HG03103 (cell line): ENCODE results near the gene ABITRAM.
"Not testable (repeated sequence)": the region's sequence is repeated elsewhere in the genome, so short reads cannot be mapped to it uniquely, and the experiment has no call there.

Experiments
- ATAC-seq: cut with Tn5 transposase; IDR thresholded peaks from one replicate; pipeline ENCODE4 v1.9.1; 2021; ENCODE audit warnings: low read depth; ENCODE audit not compliant: unreplicated experiment

The ABITRAM gene

GRCh38 chr9:108924466-108924865, 9.7 kb upstream of the ABITRAM start:
- ATAC-seq = no peak

GRCh38 chr9:108928386-108928785, 5.8 kb upstream of the ABITRAM start:
- no peak for ATAC-seq

GRCh38 chr9:108933231-108933717, 926 bp upstream of the ABITRAM start:
- no peak for ATAC-seq

- ATAC-seq = peak; percentile 81
Observed at GRCh38 chr9:108933718-108934322, 380 bp upstream of the ABITRAM start, which contains the start of gene ELP1. Gene ELP1 (minus strand): TSS chr9:108934124. CDS start chr9:108931146, 2,978 bp downstream.

- no peak for ATAC-seq
Observed at GRCh38 chr9:108937561-108938305, 3.5 kb downstream of the ABITRAM start.

- no peak for ATAC-seq
Observed at GRCh38 chr9:108939975-108940374, 5.8 kb downstream of the ABITRAM start.

- ATAC-seq = no peak
Observed at GRCh38 chr9:108950168-108950567, 16.0 kb downstream of the ABITRAM start.

GRCh38 chr9:108951578-108951977, 17.4 kb downstream of the ABITRAM start:
- ATAC-seq = no peak

GRCh38 chr9:108953983-108954574, 19.9 kb downstream of the ABITRAM start:
- ATAC-seq = no peak

GRCh38 chr9:108956022-108956630, 21.9 kb downstream of the ABITRAM start:
- ATAC-seq = no peak

GRCh38 chr9:108956631-108957026, 22.4 kb downstream of the ABITRAM start:
- no peak for ATAC-seq

GRCh38 chr9:108960331-108960730, 26.1 kb downstream of the ABITRAM start:
- ATAC-seq = no peak

- ATAC-seq = no peak
Observed at GRCh38 chr9:108961151-108961550, 27.0 kb downstream of the ABITRAM start.

- ATAC-seq = no peak
Observed at GRCh38 chr9:108963459-108964143, 29.4 kb downstream of the ABITRAM start.

GRCh38 chr9:108967916-108968315, 33.7 kb downstream of the ABITRAM start:
- ATAC-seq = no peak

- not testable (repeated sequence) for ATAC-seq
Observed at GRCh38 chr9:108971392-108971791, 37.2 kb downstream of the ABITRAM start.

GRCh38 chr9:108972186-108972585, 38.0 kb downstream of the ABITRAM start:
- ATAC-seq = no peak

GRCh38 chr9:108972626-108973209, 38.5 kb downstream of the ABITRAM start:
- no peak for ATAC-seq

- no peak for ATAC-seq
Observed at GRCh38 chr9:108973895-108974294, 39.7 kb downstream of the ABITRAM start.

- no peak for ATAC-seq
Observed at GRCh38 chr9:108978205-108978604, 44.0 kb downstream of the ABITRAM start.
